Keratinocyte (primary cell): ENCODE data around the gene ATP10D. TPM values are rescaled to one million over a fixed set of nuclear protein-coding genes. Genes with fewer than 3 reads are reported as not detected.

Experiments used
- DNase-seq: peaks from one replicate; pipeline ENCODE4 v3.0.0-alpha.2; 2011; ENCODE audit warnings: low read depth, missing footprints, low spot score
- FAIRE-seq: peaks from 2 replicates; lab custom pipeline; 2011; peaks lifted over from hg19 to GRCh38; lab: Jason Lieb, UNC
- H2AFZ ChIP-seq: 2 replicates; pipeline ENCODE4 v1.6.0; 2012; ENCODE audit warnings: low read length, control low read depth, inconsistent platforms; ENCODE audit not compliant: control insufficient read depth
- H3K27ac ChIP-seq: 2 replicates; pipeline ENCODE4 v1.5.1; 2011; ENCODE audit warnings: low read length; ENCODE audit not compliant: control insufficient read depth, insufficient read depth
- H3K27me3 ChIP-seq: 3 replicates; pipeline ENCODE4 v1.6.0; 2011; ENCODE audit warnings: low read length; ENCODE audit not compliant: control insufficient read depth, insufficient read depth; ENCODE audit errors: extremely low read depth
- H3K36me3 ChIP-seq, 2 experiments: 2 replicates in 1 of 2; 3 replicates in 1 of 2; pipeline ENCODE4 v1.5.1; 2011; ENCODE audit warnings: low read length in 2 of 2, mild to moderate bottlenecking in 1 of 2; ENCODE audit not compliant: control insufficient read depth in 2 of 2, insufficient read depth in 2 of 2; ENCODE audit errors: extremely low read depth in 1 of 2
- H3K4me1 ChIP-seq: 3 replicates; pipeline ENCODE4 v1.5.1; 2011; ENCODE audit warnings: low read length; ENCODE audit not compliant: control insufficient read depth, insufficient read depth; ENCODE audit errors: extremely low read depth
- H3K4me2 ChIP-seq: 3 replicates; pipeline ENCODE4 v1.6.0; 2011; ENCODE audit warnings: low read depth, low read length; ENCODE audit not compliant: control insufficient read depth, insufficient read depth; ENCODE audit errors: extremely low read depth
- H3K4me3 ChIP-seq, 3 experiments: fragments of 200-600 bp in 1 of 3; sonication (generic) in 1 of 3; 2 replicates in 2 of 3; 3 replicates in 1 of 3; pipeline ENCODE4 v1.5.1; 2011 to 2016; ENCODE audit warnings: low read length in 3 of 3, mild to moderate bottlenecking in 3 of 3, control low read depth in 2 of 3, inconsistent platforms in 1 of 3, low read depth in 1 of 3, mixed read lengths in 1 of 3, mixed run types in 1 of 3, moderate library complexity in 1 of 3; ENCODE audit not compliant: control insufficient read depth in 2 of 3, insufficient read depth in 2 of 3; ENCODE audit errors: extremely low read depth in 1 of 3
- H3K79me2 ChIP-seq: 2 replicates; pipeline ENCODE4 v1.6.0; 2012; ENCODE audit warnings: low read length; ENCODE audit not compliant: control insufficient read depth, insufficient read depth
- H3K9ac ChIP-seq: 3 replicates; pipeline ENCODE4 v1.6.0; 2011; ENCODE audit warnings: low read length; ENCODE audit not compliant: control insufficient read depth, insufficient read depth; ENCODE audit errors: extremely low read depth
- H3K9me1 ChIP-seq: 3 replicates; pipeline ENCODE4 v1.6.0; 2011; ENCODE audit warnings: low read length; ENCODE audit not compliant: control insufficient read depth, insufficient read depth; ENCODE audit errors: extremely low read depth
- H3K9me3 ChIP-seq: 2 replicates; pipeline ENCODE4 v1.5.1; 2012; ENCODE audit warnings: low read depth, low read length; ENCODE audit not compliant: control insufficient read depth
- H4K20me1 ChIP-seq: 3 replicates; pipeline ENCODE4 v1.6.0; 2011; ENCODE audit warnings: low read length; ENCODE audit not compliant: control insufficient read depth, insufficient read depth; ENCODE audit errors: extremely low read depth
- CTCF ChIP-seq, 3 experiments: IDR thresholded peaks in 1 of 3; conservative IDR thresholded peaks in 1 of 3; optimal IDR thresholded peaks in 1 of 3; 2 replicates in 2 of 3; 3 replicates in 1 of 3; pipeline versions ENCODE3 to v1.5.1; 2011; ENCODE audit warnings: low read length in 3 of 3, mild to moderate bottlenecking in 3 of 3, moderate library complexity in 2 of 3, control low read depth in 1 of 3, inconsistent platforms in 1 of 3; ENCODE audit not compliant: insufficient read depth in 2 of 3; ENCODE audit errors: extremely low read depth in 1 of 3
- EZH2 ChIP-seq: IDR thresholded peaks from one replicate; pipeline ENCODE4 v1.6.1; 2012; ENCODE audit warnings: inconsistent platforms, mild to moderate bottlenecking, low read length, moderate library complexity
- dilution Hi-C: fragments of 300-500 bp; cut with MboI; formaldehyde crosslinking; loops from one replicate; pipeline ENCODE4 v1.7.0; 2020; ENCODE audit warnings: low sequenced_read_pairs; ENCODE audit not compliant: extremely low pct_ligation_motif_present
- polyA plus RNA-seq, 5 experiments: library from polyadenylated mRNA; depleted of rRNA in 3 of 5; stranded (reverse) in 3 of 5; stranded (forward) in 1 of 5; unstranded in 1 of 5; fragments of >200 nt; gene quantifications; 1 replicate in 1 of 5; 2 replicates in 3 of 5; 3 replicates in 1 of 5; pipeline versions ENCODE4 v1.2.1 to v1.2.3, GENCODE V29; 2011 to 2012; ENCODE audit warnings: missing spikeins in 2 of 5, low read depth in 1 of 5, low replicate concordance in 1 of 5

ATP10D gene
- polyA plus RNA-seq, 1 donor (not counting 4 experiments of a cell fraction or from before 2014, with no cell fraction given) = 97.3 TPM

- dilution Hi-C loops = no loop called here
- Histone ChIP-seq H3K36me3 (no peaks in the 10 kb centered on the region), H2AFZ (no peak overlapping the region), H3K79me2 (no peaks in the 10 kb centered on the region), H3K4me2 (no peak overlapping the region), H3K9ac (no peak overlapping the region), H3K27me3 (no peaks in the 10 kb centered on the region), H3K9me1 (no peaks in the 10 kb centered on the region), H3K9me3 (no peaks in the 10 kb centered on the region), H3K4me1 (no peaks in the 10 kb centered on the region), H3K27ac (no peak overlapping the region), H4K20me1 (no peaks in the 10 kb centered on the region), H3K4me3 (no peak overlapping the region)
- no peak for FAIRE-seq
- no peak for TF ChIP-seq EZH2
- TF ChIP-seq CTCF (optimal IDR thresholded peaks at IDR 0.05 in 1 of 3, IDR thresholded peaks at IDR 0.05 in 1 of 3, conservative IDR thresholded peaks at IDR 0.05 in 1 of 3; ENCODE audit: extremely low read depth in 1 of 3, insufficient read depth in 2 of 3, low read length in 3 of 3) = no peak
- no peak for DNase-seq
Observed at GRCh38 chr4:47639531-47639930, 154.5 kb downstream of the ATP10D start.

DNA sequence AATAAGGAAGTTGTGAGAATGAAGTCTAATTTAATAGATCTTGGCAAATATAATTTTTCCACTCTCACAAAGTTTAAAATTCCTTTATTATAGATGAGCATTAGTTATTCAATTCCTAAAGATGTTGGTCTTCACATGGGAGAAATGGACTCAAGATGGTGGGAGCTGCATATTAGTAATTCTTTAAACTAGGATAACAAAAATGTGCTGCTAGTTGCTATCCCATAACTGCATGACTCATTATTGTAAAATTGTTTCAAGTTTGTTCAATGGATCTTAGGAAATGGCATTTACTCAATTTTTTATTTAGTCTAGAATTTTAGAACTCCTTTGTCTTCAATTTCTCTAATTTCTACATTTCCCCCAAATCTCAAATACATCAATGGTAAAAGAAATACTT, 155.8 kb downstream of the ATP10D start:
- no peaks in the 10 kb centered on the region for H4K20me1 ChIP-seq
- no peak overlapping the region for H3K4me3 ChIP-seq
- no peaks in the 10 kb centered on the region for H3K27me3 ChIP-seq
- DNase-seq (no peak), FAIRE-seq (no peak)
- dilution Hi-C loops = no loop called here
- H3K36me3 ChIP-seq = no peaks in the 10 kb centered on the region
- no peaks in the 10 kb centered on the region for H3K4me1 ChIP-seq
- H3K27ac ChIP-seq = no peak overlapping the region
- no peaks in the 10 kb centered on the region for H3K9me1 ChIP-seq
- H3K9ac ChIP-seq = no peak overlapping the region
- H3K4me2 ChIP-seq = no peak overlapping the region
- H3K79me2 ChIP-seq = no peaks in the 10 kb centered on the region
- no peak overlapping the region for H2AFZ ChIP-seq
- no peaks in the 10 kb centered on the region for H3K9me3 ChIP-seq
- no peak for TF ChIP-seq CTCF (optimal IDR thresholded peaks at IDR 0.05 in 1 of 3, IDR thresholded peaks at IDR 0.05 in 1 of 3, conservative IDR thresholded peaks at IDR 0.05 in 1 of 3; ENCODE audit: extremely low read depth in 1 of 3, insufficient read depth in 2 of 3, low read length in 3 of 3)
- TF ChIP-seq EZH2 = no peak
